Right lobe of liver (tissue), 4 donors: ENCODE data around the gene CASQ2.

Experiments
- POLR2A ChIP-seq: fragments of 450-650 bp; IDR thresholded peaks from one replicate; pipeline ENCODE4 v1.6.1; 2017; ENCODE audit warnings: antibody characterized with exemption, mild to moderate bottlenecking
- TF ChIP-seq, protein P1 (sequence below), 4 donors: fragments of 200-600 bp in 3 of 4; fragments of 450-650 bp in 1 of 4; IDR thresholded peaks; one replicate each; pipeline versions ENCODE4 v1.5.1 to v1.8.0; 2016 to 2022; ENCODE audit warnings: antibody characterized with exemption in 4 of 4, mild to moderate bottlenecking in 2 of 4
- donor health status: DM: no; HTN: no; CAD: no.
- donor health status: DM: no; HTN: no; CAD: no.
- donor health status: DM: no; HTN: yes; CAD: no.

- TF ChIP-seq POLR2A, result no peak
- TF ChIP-seq, protein P1, sequence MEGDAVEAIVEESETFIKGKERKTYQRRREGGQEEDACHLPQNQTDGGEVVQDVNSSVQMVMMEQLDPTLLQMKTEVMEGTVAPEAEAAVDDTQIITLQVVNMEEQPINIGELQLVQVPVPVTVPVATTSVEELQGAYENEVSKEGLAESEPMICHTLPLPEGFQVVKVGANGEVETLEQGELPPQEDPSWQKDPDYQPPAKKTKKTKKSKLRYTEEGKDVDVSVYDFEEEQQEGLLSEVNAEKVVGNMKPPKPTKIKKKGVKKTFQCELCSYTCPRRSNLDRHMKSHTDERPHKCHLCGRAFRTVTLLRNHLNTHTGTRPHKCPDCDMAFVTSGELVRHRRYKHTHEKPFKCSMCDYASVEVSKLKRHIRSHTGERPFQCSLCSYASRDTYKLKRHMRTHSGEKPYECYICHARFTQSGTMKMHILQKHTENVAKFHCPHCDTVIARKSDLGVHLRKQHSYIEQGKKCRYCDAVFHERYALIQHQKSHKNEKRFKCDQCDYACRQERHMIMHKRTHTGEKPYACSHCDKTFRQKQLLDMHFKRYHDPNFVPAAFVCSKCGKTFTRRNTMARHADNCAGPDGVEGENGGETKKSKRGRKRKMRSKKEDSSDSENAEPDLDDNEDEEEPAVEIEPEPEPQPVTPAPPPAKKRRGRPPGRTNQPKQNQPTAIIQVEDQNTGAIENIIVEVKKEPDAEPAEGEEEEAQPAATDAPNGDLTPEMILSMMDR (IDR thresholded peaks at IDR 0.05), result no peak
Measured at GRCh38 chr1:115722221-115722620, 46.3 kb downstream of the CASQ2 start.
